ENCODE measurements around the gene FSCN2. TPM values are rescaled to one million over a fixed set of nuclear protein-coding genes. Genes with fewer than 3 reads are reported as not detected.

The FSCN2 gene
- total RNA-seq, 3 donors from 2014 or later (not counting 1 experiment from before 2014, with no cell fraction given), result 0.26 to 2.6 (median 1.0) TPM

DNA sequence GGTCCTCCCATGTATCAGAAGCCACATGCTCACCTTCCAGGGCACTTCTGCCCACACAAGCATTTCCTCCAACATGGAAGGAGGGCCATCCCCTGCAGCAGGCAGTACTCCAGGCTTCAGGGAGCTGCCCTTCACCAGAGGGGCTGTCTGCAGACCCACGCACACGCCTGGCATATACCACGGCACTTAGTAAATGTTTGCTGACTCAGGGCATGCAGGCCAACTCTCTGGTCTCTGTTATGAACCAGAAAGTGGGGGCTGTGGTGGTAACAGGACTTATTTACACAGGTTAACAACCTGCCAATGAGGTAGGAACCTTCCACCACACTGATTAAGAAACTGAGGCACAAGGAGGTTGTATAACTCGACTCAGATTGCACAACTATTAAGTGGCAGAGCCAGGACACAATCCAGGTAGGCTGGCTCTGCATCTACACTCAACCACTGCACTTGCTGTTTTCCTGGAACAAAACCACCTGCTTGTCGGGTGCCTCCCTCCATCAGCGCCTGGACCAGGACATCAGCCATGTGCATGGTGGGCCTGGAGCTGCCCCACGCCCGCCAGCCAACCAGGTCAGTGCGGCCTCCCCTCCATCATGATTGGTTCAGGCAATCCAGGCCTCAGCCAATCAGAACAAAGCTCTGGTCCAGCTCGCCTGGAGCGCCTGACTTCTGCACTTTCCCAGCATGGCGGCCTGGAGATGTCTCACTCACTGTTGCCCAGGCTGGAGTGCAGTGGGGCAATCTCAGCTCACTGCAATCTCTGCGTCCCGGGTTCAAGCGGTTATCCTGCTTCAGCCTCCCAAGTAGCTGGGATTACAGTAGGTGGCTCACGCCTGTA lies 34.8 kb upstream of the FSCN2 start:
- no peaks in the 10 kb centered on the region for H3K36me3 ChIP-seq (ENCODE audit: control insufficient read depth, insufficient read depth, low read length)
- peaks cover 6% of the 10 kb centered on the region for H3K4me1 ChIP-seq (ENCODE audit: control insufficient read depth, insufficient read depth, low read length)
- peaks cover 2% of the 10 kb centered on the region for H3K27me3 ChIP-seq (ENCODE audit: control insufficient read depth, insufficient read depth, low read length)
- no peaks in the 10 kb centered on the region for H3K36me3 Mint-ChIP-seq
- H3K27me3 Mint-ChIP-seq (ENCODE audit: low read depth in 2 of 2), result peaks cover 0 to 9% of the 10 kb centered on the region in 2 donors
- H3K9me3 Mint-ChIP-seq, result no peaks in the 10 kb centered on the region
- no peak overlapping the region for H3K27ac ChIP-seq (ENCODE audit: low read length)
- peaks cover 0 to 5% of the 10 kb centered on the region in 2 donors for H3K4me1 Mint-ChIP-seq
- intact Hi-C loops (cut with micrococcal nuclease), result no loop called here
- H3K4me3 ChIP-seq (ENCODE audit: low read length), result no peak overlapping the region
- ATAC-seq (no peak), DNase-seq (no peak)
- no peak overlapping the region for H3K4me3 Mint-ChIP-seq
- 92% methylated on average over 16 of the region's 16 CpGs for WGBS (ENCODE audit: insufficient coverage)
- TF ChIP-seq, protein P1, sequence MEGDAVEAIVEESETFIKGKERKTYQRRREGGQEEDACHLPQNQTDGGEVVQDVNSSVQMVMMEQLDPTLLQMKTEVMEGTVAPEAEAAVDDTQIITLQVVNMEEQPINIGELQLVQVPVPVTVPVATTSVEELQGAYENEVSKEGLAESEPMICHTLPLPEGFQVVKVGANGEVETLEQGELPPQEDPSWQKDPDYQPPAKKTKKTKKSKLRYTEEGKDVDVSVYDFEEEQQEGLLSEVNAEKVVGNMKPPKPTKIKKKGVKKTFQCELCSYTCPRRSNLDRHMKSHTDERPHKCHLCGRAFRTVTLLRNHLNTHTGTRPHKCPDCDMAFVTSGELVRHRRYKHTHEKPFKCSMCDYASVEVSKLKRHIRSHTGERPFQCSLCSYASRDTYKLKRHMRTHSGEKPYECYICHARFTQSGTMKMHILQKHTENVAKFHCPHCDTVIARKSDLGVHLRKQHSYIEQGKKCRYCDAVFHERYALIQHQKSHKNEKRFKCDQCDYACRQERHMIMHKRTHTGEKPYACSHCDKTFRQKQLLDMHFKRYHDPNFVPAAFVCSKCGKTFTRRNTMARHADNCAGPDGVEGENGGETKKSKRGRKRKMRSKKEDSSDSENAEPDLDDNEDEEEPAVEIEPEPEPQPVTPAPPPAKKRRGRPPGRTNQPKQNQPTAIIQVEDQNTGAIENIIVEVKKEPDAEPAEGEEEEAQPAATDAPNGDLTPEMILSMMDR (IDR thresholded peaks at IDR 0.05), result no peak
- no peak overlapping the region for H3K27ac Mint-ChIP-seq
- H3K9me3 ChIP-seq (ENCODE audit: control insufficient read depth, insufficient read depth, low read length), result no peaks in the 10 kb centered on the region

- Histone ChIP-seq H3K27me3 (ENCODE audit: control insufficient read depth, insufficient read depth, low read length) (peaks cover 2% of the 10 kb centered on the region), H3K27ac (ENCODE audit: low read length) (no peak overlapping the region), H3K36me3 (ENCODE audit: control insufficient read depth, insufficient read depth, low read length) (no peaks in the 10 kb centered on the region), H3K4me1 (ENCODE audit: control insufficient read depth, insufficient read depth, low read length) (no peaks in the 10 kb centered on the region), H3K9me3 (ENCODE audit: control insufficient read depth, insufficient read depth, low read length) (no peaks in the 10 kb centered on the region), H3K4me3 (ENCODE audit: low read length) (no peak overlapping the region)
- WGBS (ENCODE audit: insufficient coverage), result 72% methylated on average over 8 of the region's 8 CpGs
- no peaks in the 10 kb centered on the region for H3K9me3 Mint-ChIP-seq
- peaks cover 0 to 4% of the 10 kb centered on the region in 2 donors for H3K27me3 Mint-ChIP-seq (ENCODE audit: low read depth in 2 of 2)
- no peaks in the 10 kb centered on the region for H3K36me3 Mint-ChIP-seq
- ATAC-seq, result no peak
- H3K27ac Mint-ChIP-seq, result no peak overlapping the region
- intact Hi-C loops (cut with micrococcal nuclease), result no loop called here
- TF ChIP-seq, protein P1 (IDR thresholded peaks at IDR 0.05), result no peak
- no peaks in the 10 kb centered on the region for H3K4me1 Mint-ChIP-seq
- H3K4me3 Mint-ChIP-seq, result no peak overlapping the region
- no peak for DNase-seq
Observed at GRCh38 chr17:81494626-81495377, 33.4 kb upstream of the FSCN2 start.

DNA sequence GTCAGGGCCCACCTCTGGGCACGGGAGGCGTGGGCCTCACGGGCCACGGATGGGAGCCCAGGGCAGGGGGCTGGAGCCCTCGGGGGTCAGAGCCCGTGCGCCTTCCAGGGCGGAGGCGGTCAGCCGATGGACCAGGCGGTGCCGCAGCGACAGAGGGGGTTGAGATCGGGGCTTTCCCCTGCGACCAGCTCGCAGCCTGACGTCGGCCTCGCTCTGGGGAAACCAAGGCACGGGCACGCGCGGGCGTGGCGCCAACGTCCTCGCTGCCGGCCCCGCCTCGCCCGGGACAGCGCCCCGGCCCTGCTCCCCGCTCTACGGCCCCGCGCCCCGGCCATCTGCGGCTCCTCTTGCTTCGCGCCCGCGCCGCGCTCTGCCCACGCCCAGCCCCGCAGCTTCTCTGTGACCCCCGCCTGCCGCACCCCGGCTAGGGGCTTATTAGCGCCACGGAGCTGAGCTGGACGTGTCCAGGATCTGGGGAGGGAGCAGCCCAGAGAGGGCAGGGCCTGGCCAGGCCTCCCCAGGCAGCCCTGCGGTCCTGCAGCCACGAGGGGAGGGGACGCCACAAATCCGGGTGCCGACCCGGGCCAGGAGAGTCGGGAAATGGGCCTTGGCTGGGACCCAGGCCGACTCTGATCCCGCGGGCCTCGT lies 29.1 kb upstream of the FSCN2 start:
- intact Hi-C loops (cut with micrococcal nuclease), result no loop called here
- no peak overlapping the region for H3K27ac Mint-ChIP-seq
- ATAC-seq, result no peak

More for the DNA sequence above, 29.1 kb upstream of the FSCN2 start:
- DNase-seq, result no peak
- Histone ChIP-seq H3K9me3 (ENCODE audit: control insufficient read depth, insufficient read depth, low read length) (no peaks in the 10 kb centered on the region), H3K36me3 (ENCODE audit: control insufficient read depth, insufficient read depth, low read length) (no peaks in the 10 kb centered on the region), H3K27me3 (ENCODE audit: control insufficient read depth, insufficient read depth, low read length) (no peaks in the 10 kb centered on the region), H3K4me1 (ENCODE audit: control insufficient read depth, insufficient read depth, low read length) (no peaks in the 10 kb centered on the region), H3K4me3 (ENCODE audit: low read length) (no peak overlapping the region), H3K27ac (ENCODE audit: low read length) (no peak overlapping the region)
- Mint-ChIP-seq H3K36me3 (no peaks in the 10 kb centered on the region), H3K9me3 (no peaks in the 10 kb centered on the region), H3K27me3 (ENCODE audit: low read depth in 2 of 2) (peaks cover 0 to 4% of the 10 kb centered on the region in 2 donors), H3K4me3 (no peak overlapping the region), H3K4me1 (no peaks in the 10 kb centered on the region)
- TF ChIP-seq, protein P1 (IDR thresholded peaks at IDR 0.05), result no peak
- WGBS (ENCODE audit: insufficient coverage), result 70% methylated on average over 64 of the region's 64 CpGs

Data from natural killer cell (primary cell).